Body of pancreas (tissue), 4 donors: ENCODE measurements around the gene FUBP3. TPM values are rescaled to one million over a fixed set of nuclear protein-coding genes. Genes with fewer than 3 reads are reported as not detected.

ENCODE experiments used
- ATAC-seq: fragments of 150-250 bp; one replicate; pipeline ENCODE4 v1.9.1; 2016
- DNase-seq, 4 donors: peaks; one replicate each; pipeline ENCODE4 v3.0.0-alpha.2; 2019
- H3K27ac ChIP-seq, 4 donors: fragments of 200-600 bp; sonication (generic); 1 replicate in 3 of 4; 2 replicates in 1 of 4; pipeline versions ENCODE4 v1.5.1 to v1.6.1; 2016 to 2019; ENCODE audit warnings: mild to moderate bottlenecking in 1 of 4, mixed read lengths in 1 of 4, moderate library complexity in 1 of 4
- H3K27me3 ChIP-seq, 2 donors: fragments of 200-600 bp; sonication (generic); one replicate each; pipeline ENCODE4 v1.6.0; 2016; ENCODE audit warnings: mild to moderate bottlenecking in 1 of 2
- H3K36me3 ChIP-seq, 2 donors: fragments of 200-600 bp; sonication (generic); replicated peaks in 1 of 2; 2 replicates each; pipeline ENCODE4 v1.5.1; 2016; ENCODE audit warnings: low read depth in 2 of 2; ENCODE audit not compliant: insufficient read depth in 1 of 2
- H3K4me1 ChIP-seq: fragments of 200-600 bp; sonication (generic); one replicate; pipeline ENCODE4 v1.6.0; 2016
- H3K4me3 ChIP-seq, 2 donors: fragments of 200-600 bp; sonication (generic); 1 replicate in 1 of 2; 2 replicates in 1 of 2; pipeline ENCODE4 v1.5.1; 2016 to 2019
- H3K9me3 ChIP-seq, 3 donors: fragments of 200-600 bp; sonication (generic); 1 replicate in 2 of 3; 2 replicates in 1 of 3; pipeline ENCODE4 v1.5.1; 2016
- CTCF ChIP-seq, 7 experiments: fragments of 450-650 bp in 4 of 7; fragments of 200-600 bp in 3 of 7; sonication (generic) in 3 of 7; IDR thresholded peaks; one replicate each; pipeline ENCODE4 v1.5.1; 2016 to 2019; ENCODE audit warnings: antibody characterized with exemption in 7 of 7
- POLR2A ChIP-seq, 3 donors: fragments of 450-650 bp; IDR thresholded peaks; one replicate each; pipeline ENCODE4 v1.6.1; 2016; ENCODE audit warnings: antibody characterized with exemption in 3 of 3, mild to moderate bottlenecking in 2 of 3
- WGBS, 2 donors: methylation state at CpG; one replicate each; pipeline ENCODE4 v1.1.5; 2017; 5-methylcytosine and 5-hydroxymethylcytosine counted together
- intact Hi-C: fragments of 100-400 bp; cut with DNase I; formaldehyde crosslinking; loops from one replicate; pipeline ENCODE4 v1.15.1; 2023
- total RNA-seq, 2 donors: library from RNA; depleted of rRNA; stranded (reverse); fragments of >200 nt; gene quantifications; one replicate each; pipeline ENCODE4 v1.1.0, GENCODE V29; 2016

Gene FUBP3
- total RNA-seq, 2 donors from 2014 or later, result 16.6 to 30.3 TPM

- Histone ChIP-seq H3K27me3 (no peaks in the 10 kb centered on the region), H3K4me3 (no peak overlapping the region), H3K27ac (no peak overlapping the region), H3K9me3 (no peaks in the 10 kb centered on the region), H3K36me3 (no peaks in the 10 kb centered on the region), H3K4me1 (no peaks in the 10 kb centered on the region)
- WGBS, 2 donors, result 55 to 60% methylated on average over 6 of the region's 6 CpGs
- no peak for ATAC-seq
- TF ChIP-seq CTCF (IDR thresholded peaks at IDR 0.05) (no peak), POLR2A (IDR thresholded peaks at IDR 0.05) (no peak)
- intact Hi-C loops, result no loop called here
- DNase-seq, result no peak
Observed at GRCh38 chr9:130608554-130609134, 29.3 kb downstream of the FUBP3 start.

GRCh38 chr9:130609163-130609562 is 29.8 kb downstream of the FUBP3 start:
- Histone ChIP-seq H3K4me3 (no peak overlapping the region), H3K27me3 (no peaks in the 10 kb centered on the region), H3K4me1 (no peaks in the 10 kb centered on the region), H3K27ac (no peak overlapping the region), H3K9me3 (no peaks in the 10 kb centered on the region), H3K36me3 (peaks cover 0 to 3% of the 10 kb centered on the region in 2 donors)
- no peak for TF ChIP-seq POLR2A (IDR thresholded peaks at IDR 0.05)
- no peak for TF ChIP-seq CTCF (IDR thresholded peaks at IDR 0.05)
- no peak for ATAC-seq
- WGBS, 2 donors, result 79% methylated on average over 5 to 9 of the region's 9 CpGs
- intact Hi-C loops, result no loop called here
- no peak for DNase-seq

GRCh38 chr9:130610862-130611707 is 31.7 kb downstream of the FUBP3 start:
- no peak for TF ChIP-seq POLR2A (IDR thresholded peaks at IDR 0.05)
- TF ChIP-seq CTCF (IDR thresholded peaks at IDR 0.05), result no peak
- DNase-seq, result no peak
- Histone ChIP-seq H3K27me3 (no peaks in the 10 kb centered on the region), H3K4me3 (no peak overlapping the region), H3K9me3 (no peaks in the 10 kb centered on the region), H3K27ac (no peak overlapping the region), H3K4me1 (no peaks in the 10 kb centered on the region), H3K36me3 (peaks cover 8 to 18% of the 10 kb centered on the region in 2 donors)
- 73 to 84% methylated on average over 8 of the region's 8 CpGs for WGBS, 2 donors
- ATAC-seq, result no peak
- intact Hi-C loops, result no loop called here

- WGBS, 2 donors, result 79 to 98% methylated on average over 7 to 10 of the region's 10 CpGs
- no peak for TF ChIP-seq POLR2A (IDR thresholded peaks at IDR 0.05)
- no peak for TF ChIP-seq CTCF (IDR thresholded peaks at IDR 0.05)
Observed at GRCh38 chr9:130616451-130616850, 37.1 kb downstream of the FUBP3 start.

More at GRCh38 chr9:130616451-130616850, 37.1 kb downstream of the FUBP3 start:
- Histone ChIP-seq H3K4me3 (no peak overlapping the region), H3K4me1 (no peaks in the 10 kb centered on the region), H3K9me3 (no peaks in the 10 kb centered on the region), H3K27me3 (no peaks in the 10 kb centered on the region), H3K36me3 (peaks cover 13 to 55% of the 10 kb centered on the region in 2 donors), H3K27ac (no peak overlapping the region)
- no peak for DNase-seq
- ATAC-seq, result no peak
- intact Hi-C loops, result no loop called here
